Embryonic facial prominence (tissue), 1 donor: ENCODE measurements around the gene RAC2.
A peak's percentile ranks its signal among the peaks of the same experiment; 100 is the strongest.
"Not testable (repeated sequence)": the region's sequence is repeated elsewhere in the genome, so short reads cannot be mapped to it uniquely, and the experiment has no call there.

Experiments
- DNase-seq: peaks from one replicate; pipeline ENCODE4 v3.0.0-alpha.2; 2016; ENCODE audit errors: extremely low spot score

RAC2 gene

GRCh38 chr22:37206118-37206840 is 37.8 kb downstream of the RAC2 start:
- no peak for DNase-seq

DNA sequence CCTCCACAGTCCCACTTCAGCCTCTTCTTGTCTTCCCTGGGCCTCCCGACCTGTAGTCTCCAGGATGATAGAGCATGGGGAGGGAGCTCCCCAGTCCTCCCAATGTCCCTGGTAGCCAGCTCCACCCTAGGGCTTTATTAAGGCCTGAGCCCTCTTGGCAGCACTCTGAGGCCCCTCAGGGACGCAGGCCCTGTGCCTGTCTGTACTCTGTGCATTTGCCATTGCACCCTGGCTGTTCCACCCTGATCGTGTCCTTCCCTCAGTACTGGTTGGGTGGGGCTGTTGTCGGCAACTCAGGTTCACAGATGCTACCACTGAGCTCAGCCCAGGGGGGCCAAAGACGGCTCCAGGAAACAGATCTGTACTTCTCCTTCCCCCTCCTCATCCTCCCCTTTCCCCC is 39.0 kb downstream of the RAC2 start:
- DNase-seq = no peak

- DNase-seq = no peak
These were observed 39.9 kb downstream of the RAC2 start for GRCh38 chr22:37204045-37204655.

DNA sequence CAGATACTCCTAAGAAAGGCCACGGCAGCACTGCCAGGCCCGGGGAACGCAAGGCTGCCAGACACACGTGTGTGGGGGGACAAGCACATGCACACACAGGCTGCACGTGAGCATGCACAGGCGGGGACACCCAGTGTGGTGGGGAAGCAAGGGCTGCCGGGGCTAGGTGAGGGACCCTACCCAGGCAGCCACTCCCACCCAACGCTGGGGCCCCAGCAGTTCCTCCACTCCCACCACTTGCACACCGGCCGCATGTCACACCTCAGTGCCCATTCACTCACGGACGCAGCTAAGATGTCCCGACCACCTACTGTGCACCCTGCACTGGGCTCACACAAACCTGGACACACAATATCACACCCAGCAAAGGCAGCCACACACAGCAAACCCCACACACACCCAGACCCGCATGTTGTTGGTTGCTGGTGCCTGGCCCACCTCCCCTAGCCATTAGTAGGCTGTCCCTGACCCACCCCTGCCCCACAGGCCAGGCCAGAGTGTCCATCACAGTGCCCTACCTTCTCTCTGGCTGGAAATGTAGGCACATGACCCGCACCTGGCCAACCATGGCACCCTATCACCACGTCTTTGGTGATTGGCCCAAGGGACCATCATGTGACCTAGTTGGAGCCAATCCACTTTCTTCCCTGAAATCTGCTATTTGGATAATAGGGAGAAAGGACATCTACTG is 40.6 kb downstream of the RAC2 start:
- no peak for DNase-seq

GRCh38 chr22:37202716-37203115 is 41.4 kb downstream of the RAC2 start:
- no peak for DNase-seq

DNA sequence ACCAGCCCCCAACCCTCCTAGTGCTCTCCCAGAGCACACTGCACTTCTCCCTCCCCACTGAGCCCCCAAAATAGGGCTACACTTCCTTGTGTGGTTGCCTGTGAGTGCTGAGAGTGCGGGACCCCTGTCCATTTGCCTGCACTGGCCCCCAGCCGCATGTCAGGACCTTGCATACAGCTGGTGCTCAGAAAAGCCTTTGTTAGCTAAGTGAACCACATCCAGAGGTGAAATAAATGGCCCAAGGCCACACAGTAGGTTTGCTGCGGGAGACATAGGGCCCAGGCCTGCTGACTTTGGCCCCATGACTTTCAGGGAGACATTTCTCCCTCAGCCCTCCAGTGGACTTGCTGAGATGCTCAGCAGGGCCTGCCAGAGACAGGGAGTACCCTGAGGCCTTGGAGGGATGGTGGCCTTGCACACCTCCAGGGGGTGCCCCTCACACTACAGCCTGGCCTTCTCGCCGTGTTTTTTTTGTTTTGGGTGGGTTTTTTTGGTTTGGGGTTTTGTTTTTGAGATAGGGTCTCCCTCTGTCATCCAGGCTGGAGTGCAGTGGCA is 42.0 kb downstream of the RAC2 start:
- DNase-seq = no peak

- not testable (repeated sequence) for DNase-seq
These were observed 42.6 kb downstream of the RAC2 start for GRCh38 chr22:37201443-37201820.

DNA sequence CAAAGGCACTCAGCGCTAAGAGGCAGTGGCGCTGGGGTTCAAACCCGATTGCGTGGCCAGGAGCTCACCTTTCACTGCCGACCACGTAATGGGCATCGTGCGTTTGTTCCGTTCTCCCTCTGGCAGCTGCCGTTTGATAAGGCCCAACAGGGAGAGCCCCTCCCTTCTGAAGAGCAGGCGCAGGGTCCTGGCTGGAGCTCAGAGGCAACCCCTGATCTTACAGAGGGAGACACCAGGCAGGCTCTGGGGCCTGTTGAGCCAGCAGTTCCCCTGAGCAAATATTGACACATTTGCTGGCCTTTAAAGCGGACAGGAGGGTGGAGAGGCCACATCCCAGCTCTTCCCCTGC is 44.3 kb downstream of the RAC2 start:
- DNase-seq = no peak

DNA sequence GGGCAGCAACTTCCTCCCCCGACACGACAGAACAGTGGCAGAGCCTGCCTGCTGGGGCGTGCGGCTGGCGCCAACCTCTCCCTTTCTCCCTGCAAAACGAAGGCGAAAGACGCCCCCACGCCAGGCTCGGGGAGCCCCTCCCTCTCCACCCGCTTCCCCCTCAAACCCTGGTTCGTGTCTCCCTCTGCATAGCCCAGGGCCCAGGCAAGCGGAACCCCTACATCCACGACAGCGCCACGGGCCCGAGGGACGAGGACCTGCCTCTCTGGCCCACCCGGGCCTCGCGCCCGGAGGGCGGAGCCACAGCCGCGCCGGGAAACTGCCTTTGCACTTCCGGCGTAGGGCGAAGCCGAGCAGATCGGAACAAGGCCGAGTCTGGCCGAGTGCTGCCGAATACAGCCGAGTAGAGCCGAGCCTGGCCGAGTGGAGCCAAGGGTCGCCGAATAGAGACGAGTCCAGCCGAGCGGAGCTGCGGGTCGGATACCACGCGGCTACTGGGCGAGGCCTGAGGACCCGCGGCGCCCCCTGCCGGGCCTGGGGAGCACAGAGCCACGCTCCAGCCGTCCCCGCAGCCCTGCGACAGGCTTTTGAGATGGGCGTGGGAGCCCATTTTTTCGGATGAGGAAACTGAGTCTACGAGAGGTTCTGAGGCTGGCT is 44.8 kb downstream of the RAC2 start:
- peak; percentile 96 for DNase-seq

DNA sequence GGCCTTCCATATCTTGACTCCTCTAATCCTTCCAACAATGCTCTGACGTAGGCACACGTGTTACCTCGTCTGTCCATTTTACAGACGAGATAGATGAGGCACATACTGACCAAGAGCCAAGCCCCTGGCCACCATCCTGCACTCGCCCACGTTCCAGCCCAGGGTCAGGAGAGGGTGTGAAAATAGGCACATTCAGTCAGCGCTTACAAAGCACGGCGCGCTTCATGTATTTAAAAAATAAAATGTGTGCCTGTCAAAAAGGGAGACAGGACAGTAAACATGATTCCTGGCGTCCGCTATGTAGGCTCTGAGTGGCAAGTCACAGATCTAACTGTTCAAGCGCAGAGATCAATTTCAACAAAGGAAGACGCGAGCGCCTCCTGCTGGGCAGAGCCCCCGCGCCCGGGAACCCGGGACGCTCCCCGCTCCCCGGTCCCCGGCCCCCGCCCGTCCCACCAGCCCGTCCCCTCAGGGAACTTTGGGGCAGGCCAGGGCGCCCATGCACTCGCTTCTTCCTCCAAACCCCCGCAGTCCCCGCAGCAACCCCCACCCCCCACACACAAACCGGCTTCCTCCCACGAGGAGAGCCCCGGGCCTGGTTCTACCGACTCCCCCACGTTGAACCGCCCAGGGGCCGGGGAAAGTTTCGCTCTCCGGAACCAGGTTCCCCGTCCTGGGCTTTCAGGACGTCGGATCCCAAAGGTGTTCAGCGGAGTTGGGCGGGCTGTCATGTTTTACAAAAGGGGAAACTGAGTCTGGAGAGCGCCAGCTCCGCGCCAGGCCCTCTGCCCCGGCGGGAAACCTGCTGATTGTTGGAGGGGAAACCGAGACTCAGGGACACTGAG is 45.6 kb downstream of the RAC2 start:
- peak; percentile 34 for DNase-seq

DNA sequence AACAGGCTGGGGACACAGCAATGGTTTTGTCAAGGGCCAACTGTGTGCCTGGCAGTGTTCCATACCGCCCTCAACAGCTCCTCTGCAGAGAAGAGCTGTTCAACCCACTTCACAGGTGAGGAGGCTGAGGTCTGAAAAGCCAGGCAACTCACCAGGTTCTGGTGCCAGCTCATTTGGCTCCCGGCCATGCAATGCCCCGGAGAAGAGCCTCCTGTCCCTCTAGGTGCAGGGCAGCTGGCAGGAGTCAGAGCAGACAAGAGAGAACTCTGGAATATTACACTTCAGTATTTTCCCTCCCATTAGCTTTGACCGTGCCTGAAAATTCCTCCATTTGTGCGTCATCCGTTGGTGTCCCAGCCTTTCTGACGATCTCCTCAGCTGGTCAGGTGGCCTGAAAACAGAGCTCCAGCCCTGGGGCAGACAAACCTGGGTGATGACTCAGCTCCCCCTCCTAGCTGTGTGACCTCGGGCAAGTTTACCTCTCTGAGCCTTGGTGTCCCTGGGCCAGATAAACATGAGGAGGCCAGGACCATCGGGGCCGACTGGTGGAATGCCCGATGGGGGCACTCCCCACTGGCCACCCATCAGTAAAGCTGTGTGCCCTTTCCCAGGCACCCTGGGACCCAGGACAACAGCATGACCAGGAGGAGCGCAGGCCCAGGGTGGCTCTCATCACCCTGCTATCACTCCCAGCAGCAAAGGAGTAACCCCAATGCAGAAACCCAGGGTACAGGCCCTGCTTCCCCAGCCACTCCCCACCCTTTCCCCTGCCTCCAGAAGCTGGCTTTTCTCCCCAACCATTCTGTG is 46.4 kb downstream of the RAC2 start:
- DNase-seq = no peak

DNA sequence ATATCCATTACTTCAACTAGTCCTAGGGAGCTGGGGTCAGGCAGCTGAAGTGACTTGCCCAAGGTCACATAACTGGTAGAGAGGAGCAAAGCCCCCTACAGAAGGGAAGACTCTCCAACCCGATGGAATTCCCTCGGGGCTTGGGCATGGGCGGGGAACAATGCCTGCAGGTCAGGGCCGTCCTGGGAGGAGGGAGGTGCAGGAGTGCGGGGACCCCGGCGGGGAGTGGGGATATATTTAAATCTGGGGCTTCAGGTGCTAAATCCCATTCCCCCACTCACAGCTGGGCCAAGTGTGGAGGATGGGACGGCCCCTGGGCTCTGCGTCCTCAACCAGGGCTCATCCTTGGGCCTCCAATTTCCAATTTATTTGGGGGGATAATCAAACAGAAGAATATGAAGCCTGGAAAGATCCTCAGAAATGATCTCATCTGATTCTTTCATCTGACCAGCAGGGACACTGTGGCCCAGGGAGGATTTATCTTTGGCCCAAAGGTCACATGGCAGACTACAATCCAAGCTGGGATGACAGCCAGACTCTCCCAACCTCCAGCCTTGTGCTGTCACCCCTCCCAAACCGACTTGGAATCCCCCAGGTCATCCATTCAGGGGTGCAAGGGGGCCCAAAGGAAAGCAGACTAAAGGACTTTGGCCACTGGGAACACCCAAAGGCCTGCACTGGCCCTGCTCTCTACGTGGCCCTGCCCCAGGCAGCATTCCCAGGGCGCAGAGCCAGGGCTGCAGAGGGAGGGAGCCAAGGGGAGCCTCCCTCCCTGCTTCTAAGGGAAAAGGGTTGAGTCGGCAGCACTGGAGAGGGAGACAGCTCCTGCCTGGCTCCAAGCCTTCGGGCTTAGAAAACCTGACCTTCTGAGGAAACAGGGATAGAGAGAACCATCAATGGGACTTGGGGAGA is 47.3 kb downstream of the RAC2 start:
- DNase-seq = no peak

- DNase-seq = no peak
These were observed 48.1 kb downstream of the RAC2 start for GRCh38 chr22:37195921-37196320.

GRCh38 chr22:37194750-37195149 is 49.3 kb downstream of the RAC2 start:
- no peak for DNase-seq

- no peak for DNase-seq
These were observed 50.4 kb downstream of the RAC2 start for GRCh38 chr22:37193629-37194191.

- DNase-seq = no peak
These were observed 51.3 kb downstream of the RAC2 start for GRCh38 chr22:37192741-37193140.

DNA sequence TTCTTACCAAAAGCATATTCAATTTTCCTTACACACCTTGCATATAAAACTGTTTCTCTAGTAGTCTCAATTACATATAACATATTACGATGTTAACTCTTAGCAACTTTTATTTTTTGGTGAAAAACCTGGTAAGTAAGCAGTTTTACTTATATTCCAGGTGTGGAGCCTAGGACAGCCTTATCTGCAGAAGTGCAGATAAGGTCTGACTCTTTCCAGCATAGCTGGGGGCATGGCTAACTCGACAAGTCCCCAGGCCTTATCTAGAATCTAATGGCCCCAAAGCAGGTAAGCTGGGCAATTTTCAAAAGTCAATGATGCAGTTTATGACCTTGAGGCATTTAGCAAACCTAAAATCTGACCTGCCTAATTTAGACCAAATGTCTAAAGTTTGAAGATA is 51.9 kb downstream of the RAC2 start:
- no peak for DNase-seq

GRCh38 chr22:37190262-37190780 is 53.7 kb downstream of the RAC2 start:
- no peak for DNase-seq

DNA sequence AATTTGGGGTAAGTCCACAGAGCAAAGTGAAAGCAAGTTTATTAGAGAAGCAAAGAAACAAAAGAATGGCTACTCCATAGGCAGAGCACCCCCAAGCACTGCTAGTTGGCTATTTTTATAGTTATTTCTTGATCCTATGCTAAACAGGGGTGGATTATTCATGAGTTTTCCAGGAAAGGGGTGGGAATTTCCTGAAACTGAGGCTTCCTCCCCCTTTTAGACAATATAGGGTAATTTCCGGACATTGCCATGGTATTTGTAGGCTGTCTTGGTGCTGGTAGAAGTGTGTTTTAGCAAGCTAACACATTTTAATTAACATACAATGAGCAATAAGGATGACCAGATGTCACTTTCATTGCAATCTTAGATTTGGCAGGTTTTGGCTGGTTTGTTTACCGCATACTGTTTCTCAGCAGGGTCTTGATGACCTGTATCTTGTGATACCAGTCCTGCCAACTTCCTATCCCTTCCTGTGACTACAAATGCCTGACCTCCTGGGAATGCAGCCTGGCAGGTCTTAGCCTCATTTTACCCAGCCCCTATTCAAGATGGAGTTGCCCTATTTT is 55.1 kb downstream of the RAC2 start:
- no peak for DNase-seq
